HG03378 (cell line): ENCODE results near the gene LRRC4C.
"Not testable (repeated sequence)": the region's sequence is repeated elsewhere in the genome, so short reads cannot be mapped to it uniquely, and the experiment has no call there.

ENCODE experiments used
- ATAC-seq: cut with Tn5 transposase; IDR thresholded peaks from one replicate; pipeline ENCODE4 v1.9.1; 2021; ENCODE audit warnings: mild to moderate bottlenecking, moderate library complexity; ENCODE audit not compliant: unreplicated experiment

LRRC4C gene

DNA sequence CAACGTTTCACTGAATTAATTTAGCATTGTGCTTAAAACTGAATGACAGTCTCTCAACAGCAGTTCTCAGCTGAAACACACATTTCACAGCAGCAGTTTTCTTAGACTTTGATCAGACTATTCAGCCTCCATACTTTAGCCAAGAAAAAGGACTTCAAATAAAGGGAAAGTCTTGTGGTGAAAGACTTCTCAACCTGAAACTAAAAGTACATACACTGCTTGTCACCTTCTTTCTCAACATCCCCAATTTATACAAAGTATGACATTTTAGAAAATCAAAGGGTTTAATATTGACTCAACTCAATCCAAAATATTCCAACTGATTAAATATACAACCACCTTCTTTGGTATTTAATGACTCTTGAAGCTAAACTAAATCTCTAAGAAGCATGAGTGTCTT lies 419.0 kb downstream of the LRRC4C start:
- no peak for ATAC-seq

DNA sequence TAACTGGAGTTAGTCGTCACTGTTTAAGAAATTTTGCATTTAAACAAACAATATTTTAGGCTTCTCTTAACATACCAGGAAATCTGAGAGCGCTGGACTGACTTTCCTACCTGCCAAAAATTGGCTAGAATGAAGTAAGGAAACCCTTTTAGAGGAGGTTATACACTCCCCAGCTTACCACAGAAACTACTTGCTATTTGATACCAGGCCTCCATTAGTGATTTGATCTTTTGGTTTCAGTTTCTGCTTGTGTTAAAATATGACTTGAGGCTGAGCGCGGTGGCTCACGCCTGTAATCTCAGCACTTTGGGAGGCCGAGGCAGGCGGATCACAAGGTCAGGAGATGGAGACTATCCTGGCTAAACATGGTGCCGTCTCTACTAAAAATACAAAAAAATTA lies 419.9 kb downstream of the LRRC4C start:
- ATAC-seq, result no peak

DNA sequence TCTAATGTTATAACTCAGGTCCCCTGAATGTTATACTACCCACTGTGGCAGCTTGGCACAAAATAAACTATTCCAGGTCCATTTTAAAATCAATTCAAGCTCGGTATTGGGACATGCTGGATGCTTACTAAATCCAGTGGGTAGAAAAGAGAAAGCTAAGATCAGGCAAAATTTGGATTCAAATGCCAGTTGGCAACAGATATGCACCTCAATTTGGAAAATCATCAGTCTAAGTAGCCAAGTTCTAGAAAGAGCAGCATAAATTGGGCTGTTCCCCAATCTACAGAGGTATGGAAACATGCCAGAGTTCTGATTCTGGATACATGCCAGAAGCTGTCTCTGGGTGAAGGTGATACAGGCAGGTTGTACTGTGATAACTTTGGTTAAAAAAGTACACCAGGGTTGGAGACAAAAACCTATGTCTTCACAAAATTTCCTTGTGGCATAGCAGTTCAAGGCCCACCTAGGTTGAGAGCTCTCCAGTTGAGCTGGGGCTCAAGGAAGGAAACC lies 427.8 kb downstream of the LRRC4C start:
- no peak for ATAC-seq

DNA sequence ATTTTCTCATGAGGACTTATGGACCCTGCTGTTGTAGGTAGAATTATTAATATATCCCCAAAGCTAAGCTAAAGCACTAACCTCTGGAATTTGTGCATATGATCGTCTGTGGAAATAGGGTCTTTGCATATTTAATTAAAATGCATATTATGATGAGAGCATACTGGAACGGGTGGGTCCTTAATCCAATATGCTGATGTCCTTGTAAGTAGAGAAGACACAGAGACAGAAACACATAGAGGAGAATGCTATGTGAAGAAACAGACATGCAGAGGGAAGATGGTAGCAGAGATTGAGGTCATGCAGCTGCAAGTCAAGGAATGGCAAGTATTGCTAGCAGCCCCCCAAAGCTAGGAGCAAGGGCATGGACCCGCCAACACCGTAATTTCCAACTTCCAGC lies 439.2 kb downstream of the LRRC4C start:
- no peak for ATAC-seq

DNA sequence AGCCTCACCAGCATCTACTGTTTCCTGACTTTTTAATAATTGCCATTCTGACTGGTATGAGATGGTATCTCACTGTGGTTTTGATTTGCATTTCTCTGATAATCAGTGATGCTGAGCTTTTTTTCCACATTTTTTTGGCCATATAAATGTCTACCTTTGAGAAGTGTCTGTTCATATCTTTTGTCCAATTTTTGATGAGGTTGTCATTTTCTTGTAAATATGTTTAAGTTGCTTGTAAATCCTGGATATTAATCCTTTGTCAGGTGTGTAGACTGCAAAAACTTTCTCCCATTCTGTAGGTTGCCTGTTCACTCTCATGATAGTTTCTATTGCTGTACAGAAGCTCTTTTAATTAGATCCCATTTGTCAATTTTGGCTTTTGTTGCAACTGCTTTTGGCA lies 439.8 kb downstream of the LRRC4C start:
- not testable (repeated sequence) for ATAC-seq

DNA sequence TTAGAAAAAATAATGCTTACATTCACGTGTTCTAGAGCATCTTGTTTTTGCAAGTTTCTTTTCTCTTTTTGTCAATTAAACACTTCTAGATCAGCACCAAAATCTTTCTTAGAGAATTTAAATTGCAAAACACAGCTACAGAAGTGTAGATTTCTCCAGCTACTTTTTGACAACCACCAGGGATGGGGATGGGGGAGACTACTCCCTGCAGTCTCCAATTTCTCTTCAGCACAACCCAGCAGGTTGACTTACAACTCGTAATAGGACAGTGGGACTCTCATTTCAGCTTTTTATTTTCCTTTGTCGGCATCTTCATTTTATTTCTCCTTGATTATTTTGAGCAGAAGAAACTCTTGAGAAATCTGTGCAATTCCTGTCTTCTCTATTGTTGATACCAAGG lies 441.2 kb downstream of the LRRC4C start:
- no peak for ATAC-seq

DNA sequence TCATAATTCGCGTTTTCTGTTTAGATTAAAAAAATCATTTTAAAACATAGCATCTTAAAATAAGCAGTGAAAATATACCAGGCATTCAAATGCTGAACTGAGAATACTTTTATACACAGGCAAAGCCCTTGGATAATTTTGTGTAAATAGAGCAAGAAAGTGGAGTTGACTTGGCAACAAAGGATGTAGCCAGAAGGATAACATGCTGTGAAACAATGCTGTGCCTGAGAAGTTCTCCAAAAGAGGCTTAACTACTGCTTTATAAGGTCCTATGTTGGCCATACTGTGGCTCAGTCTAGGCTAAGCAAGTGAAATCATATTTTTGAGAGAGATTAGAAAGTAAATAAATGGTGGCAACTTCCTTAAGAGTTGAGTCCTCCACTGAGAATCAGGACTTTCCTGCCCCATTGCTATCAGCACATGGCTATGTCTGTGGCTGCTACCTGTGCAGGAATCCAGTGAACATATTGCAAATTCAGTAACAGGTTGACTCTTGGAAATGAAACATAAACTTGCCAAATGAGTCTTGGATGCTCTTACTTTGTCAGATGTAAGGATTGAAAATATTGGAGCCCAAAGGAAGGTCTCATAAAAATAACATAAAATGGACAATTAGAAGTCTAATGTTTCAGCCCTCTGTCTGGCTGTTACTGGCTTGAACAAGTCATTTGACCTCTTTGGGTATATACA lies 448.9 kb downstream of the LRRC4C start:
- ATAC-seq, result no peak

DNA sequence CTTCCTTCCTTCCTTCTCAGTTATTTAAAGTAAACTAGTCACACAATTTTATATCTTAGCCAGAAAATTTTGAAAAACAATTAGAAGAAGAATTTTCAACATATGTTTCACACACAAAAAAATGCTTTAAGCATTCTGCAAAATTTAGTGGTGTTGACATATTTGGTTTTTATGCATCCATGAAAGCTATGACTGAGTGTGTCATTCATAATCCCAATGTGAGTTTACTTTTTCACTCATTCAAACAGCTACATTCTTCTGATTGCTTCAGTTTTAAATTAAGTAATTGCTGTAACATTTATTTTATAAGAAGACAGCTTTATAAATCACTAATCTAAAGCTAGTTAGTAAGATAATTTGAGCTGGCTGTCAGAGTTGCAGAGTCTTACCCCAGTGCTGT lies 453.5 kb downstream of the LRRC4C start:
- no peak for ATAC-seq

DNA sequence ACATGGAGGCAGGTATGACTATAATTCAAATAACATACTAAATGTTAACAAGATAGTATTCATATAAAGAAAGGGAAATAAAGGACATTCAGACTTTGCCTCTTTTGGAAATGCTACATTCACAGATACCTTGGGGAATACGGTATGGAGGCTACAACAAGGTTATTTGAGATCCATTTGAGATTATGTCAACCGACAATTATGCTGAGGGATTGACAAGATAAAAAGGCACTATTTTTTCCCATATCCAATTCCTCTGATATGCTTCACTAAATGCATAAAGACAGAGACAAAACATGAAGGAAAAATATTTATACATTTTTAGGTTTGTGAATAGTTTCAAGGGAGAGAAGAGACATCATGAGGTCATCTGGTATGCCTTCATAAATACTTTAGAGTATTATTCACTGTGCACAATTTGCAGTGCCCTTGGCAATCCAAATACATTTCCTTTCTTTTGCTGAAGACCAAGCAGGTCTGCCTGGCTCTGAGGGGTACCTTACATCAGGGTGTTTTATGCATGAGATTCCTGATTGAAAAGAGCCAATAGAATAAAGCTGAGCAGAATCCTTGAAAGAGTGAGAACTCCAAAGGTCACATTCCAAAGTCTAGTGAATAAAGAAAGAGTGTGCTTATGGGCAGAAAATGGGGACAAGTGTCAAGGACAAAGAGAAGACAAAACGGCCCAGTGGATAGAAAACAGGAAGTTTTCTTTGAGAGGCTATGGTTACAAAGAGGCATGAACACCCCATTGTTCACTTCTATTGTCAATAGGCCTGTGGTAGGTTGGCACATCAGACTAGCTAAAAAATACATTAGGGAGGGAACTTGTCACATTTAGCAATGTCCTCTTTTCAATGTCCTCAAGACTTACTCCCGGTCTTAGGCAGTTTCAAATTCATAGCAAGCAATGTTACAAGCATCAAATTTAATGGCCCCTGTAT lies 455.8 kb downstream of the LRRC4C start:
- no peak for ATAC-seq

DNA sequence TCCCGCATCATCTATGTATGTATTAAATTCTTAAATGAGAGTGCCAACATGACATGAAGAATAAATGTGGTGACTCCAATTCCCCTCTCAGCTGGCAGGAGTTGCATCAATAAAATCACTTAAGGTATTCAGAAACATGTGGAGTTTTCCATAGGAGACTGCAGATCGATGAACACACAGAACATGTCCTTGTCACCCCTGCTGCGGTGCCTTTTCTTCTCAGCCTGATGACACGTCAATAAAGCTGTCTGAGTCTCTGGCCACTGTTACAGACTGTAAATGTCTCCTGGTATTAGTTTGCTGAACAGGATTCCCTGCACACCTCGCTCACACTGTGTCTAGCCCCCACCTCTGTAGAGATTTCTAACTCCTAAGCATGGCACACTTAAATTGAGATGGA lies 460.5 kb downstream of the LRRC4C start:
- no peak for ATAC-seq

DNA sequence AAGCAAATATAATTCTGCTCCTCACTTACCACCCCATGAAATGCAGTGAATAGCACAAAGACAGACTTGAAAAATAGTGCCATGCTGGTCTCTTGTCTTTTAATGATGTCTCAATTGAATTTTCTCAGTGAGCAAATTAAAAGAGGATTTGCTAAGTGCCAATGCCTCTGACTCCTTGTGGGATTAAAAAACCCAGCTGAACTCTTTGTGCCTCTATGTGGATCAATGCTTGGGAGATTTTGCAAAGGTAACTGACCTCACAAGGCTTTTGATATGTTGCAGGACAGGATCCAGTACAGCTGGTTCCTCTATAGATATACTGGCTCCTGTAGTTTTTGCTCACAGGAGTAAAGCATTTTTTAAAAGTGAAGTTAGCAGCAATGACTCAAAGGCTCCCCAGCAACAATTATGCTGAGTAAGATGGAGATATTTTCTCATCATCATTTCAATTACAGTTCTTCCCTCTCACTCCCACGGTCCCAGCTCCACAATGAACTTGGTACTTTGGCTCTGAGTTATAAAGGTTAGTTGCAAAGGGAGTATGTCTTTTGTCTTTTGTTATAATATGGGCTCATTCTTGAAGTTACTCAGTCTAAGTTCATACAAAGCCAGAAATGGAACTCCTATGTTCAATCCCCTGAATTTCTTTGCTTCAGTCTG lies 471.5 kb downstream of the LRRC4C start:
- no peak for ATAC-seq

DNA sequence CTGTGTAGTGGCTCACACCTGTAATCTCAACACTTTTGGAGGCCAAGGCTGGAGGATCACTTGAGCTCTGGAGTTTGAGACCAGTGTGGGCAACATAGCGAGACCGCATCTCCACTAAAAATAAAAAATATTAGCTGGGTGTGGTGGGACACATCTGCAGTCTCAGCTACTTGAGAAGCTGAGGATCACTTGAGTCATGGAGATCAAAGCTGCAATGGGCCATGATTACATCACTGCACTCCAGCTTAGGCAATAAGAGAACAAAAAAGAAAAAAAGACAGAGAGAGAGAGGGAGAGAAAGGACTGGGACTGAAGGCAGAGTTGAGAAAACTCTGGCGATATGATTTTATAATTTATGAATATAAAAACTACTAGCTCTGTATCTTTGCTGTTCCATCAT lies 473.1 kb downstream of the LRRC4C start:
- ATAC-seq, result no peak

DNA sequence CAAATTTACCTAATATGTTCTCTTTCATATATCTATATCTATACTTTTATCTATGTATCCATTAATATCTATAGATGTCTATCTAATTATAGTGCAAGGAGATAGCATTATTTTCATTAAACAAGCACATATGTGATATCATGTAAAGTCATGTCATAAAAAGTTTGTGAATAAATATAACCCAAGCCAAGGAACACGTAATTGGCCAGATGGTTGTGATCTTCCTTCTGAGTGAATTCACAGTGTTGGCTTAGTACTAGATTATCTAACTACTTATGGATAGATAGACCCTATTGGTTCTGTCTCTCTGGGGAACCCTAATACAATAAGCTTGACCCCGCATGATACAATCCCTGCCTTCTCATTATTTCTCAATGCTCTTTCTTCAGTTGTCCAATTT lies 484.4 kb downstream of the LRRC4C start:
- no peak for ATAC-seq

DNA sequence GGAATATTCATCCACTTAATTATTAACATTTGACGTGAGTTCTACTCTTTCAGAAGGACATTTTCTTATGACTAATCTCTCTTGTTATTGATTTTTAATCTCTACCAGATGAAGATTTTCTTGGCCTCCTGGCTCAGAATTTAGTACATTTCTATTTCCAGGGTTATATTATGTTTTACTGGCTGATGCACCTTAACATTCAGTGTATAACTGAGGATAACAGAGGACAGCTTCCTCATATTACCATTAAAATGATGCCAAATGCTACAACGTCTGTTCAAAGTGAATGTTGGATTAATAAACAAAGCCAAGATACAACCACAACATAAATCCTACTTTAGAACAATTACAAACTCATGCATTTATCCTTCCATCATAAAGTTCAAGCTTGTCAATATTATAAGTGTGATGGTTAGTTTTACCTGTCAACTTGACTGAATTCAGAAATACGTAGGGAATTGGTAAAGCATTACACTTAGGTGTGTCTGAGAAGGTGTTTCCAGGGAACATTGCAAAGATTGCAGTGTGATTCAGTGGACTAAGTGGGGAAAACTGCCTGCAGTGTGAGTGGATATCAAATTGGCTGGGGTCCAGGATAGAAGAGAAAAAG lies 485.2 kb downstream of the LRRC4C start:
- ATAC-seq, result no peak

DNA sequence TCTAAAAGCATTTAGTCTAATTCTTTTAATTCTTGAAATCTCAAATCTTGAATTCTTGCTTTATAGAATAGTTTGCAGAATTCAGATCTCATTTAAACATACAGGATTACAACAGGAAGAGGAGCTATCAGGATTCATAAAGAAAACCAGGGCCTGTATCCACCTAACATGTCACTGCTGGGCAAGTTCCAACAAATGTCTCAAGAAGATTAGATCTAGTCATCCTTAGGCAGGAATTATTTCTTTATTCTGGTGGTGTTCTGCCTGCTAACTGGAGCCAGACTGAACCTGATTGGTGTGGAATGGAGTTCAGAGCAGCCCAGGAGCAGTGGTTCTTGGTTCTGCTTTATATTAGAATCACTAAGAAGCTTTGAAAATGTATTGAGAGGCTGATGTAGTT lies 500.7 kb downstream of the LRRC4C start:
- no peak for ATAC-seq

DNA sequence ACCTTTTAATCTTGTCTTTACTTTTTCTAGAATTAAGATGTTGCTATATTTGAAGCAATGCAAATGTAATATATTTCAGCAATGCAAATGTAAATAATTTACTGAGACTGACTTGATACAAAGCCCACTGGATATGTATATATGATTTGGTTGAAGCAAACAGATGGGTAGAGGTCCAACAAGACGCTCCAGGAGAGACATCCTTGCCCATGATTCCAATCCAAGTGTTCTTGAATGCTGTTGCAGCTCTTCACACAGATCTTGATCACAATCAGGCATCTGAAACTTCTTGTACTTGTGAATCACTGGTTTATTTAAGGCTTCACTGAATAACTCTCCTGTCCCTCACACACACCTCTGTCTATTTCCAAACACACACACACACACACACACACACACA lies 507.0 kb downstream of the LRRC4C start:
- no peak for ATAC-seq

DNA sequence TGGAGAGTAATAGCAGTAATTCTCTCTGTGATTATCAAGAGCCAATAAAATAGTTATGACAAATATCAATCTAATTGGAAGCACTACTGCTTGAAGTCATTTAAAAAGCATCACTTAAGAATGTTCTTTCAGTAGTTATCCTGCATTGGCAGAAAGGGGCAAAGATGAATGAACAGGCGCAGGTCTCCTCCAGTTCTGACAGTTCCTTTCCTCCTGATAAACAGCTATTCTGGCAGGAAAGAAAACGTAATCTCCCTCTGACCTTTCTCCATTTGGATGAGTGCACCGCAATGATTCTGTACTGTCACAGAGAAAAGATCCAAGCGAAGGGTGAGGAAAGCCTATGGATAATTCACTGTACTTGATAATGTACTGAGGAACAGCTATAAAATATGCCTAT lies 521.5 kb downstream of the LRRC4C start:
- ATAC-seq, result no peak

DNA sequence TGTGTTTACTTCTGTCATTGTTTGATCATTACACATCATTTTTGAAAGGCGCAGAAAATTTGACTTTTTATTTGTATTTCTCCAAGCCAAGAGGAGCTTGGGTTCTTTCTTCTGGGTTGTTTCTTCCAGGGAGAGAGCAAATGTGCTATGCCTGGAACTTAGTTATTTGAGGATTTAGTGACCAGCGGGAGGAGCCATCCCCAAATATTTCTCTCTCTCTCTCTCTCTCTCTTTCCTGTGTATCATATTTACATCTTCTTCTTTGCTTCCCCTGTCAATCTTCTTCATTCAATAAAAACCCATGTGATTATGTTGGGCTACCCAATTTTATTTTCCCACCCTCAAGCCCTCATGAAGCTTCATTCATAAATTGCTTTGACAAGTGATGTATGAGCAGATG lies 534.5 kb downstream of the LRRC4C start:
- no peak for ATAC-seq

DNA sequence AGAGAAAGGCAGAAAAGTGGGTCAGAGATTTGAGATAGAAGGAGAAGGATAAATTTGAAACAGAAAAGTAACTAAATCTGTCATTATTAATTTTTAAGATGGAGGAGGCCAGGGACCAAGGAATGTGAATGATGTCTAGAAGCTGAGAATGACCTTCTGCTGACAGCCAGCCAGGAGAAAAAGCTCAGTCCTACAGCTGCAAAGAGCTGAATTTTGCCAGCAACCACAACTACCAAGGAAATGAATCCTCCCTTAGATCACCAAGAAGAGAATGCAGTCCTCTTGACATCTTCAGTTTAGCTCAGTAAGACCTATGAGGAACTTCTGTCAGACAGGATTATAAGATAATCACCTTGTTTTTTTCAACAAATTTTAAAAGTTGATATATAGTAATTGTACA lies 538.2 kb downstream of the LRRC4C start:
- no peak for ATAC-seq

DNA sequence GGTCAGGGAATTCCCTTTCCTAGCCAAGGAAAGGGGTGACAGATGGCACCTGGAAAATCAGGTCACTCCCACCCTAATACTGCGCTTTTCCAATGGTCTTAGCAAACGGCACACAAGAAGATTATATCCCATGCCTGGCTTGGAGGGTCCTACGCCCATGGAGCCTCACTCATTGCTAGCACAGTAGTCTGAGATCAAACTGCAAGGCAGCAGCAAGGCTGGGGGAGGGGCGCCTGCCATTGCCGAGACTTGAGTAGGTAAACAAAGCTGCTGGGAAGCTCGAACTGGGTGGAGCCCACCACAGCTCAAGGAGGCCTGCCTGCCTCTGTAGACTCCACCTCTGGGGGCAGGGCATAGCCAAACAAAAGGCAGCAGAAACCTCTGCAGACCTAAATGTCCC lies 548.7 kb downstream of the LRRC4C start:
- not testable (repeated sequence) for ATAC-seq

DNA sequence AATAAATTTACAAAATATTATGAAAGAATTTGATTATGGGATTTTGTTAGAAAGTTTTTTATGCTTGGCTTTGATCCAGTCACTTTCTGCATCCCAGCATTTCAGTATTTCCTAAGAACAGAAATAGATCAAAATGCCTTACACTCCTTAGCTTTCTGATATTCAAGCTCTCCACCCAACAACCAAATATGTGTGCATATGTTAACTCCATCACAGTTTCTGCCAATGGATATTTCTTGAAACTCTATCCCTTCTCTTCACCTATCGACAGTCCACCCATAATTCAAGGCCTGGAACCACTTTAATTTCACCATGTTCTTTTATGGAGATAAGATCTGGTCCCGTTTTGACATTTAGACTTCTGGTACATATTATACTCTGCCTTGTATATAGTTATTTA lies 565.0 kb downstream of the LRRC4C start:
- ATAC-seq, result no peak
